Retina (tissue), 1 donor: ENCODE measurements around the gene MBOAT1.

Experiments
- DNase-seq: peaks from one replicate; pipeline ENCODE4 v3.0.0-alpha.2; 2016

The MBOAT1 gene

GRCh38 chr6:20233007-20233730 is 20.9 kb upstream of the MBOAT1 start:
- DNase-seq: no peak

GRCh38 chr6:20232188-20232587 is 19.9 kb upstream of the MBOAT1 start:
- no peak for DNase-seq

GRCh38 chr6:20230401-20231119 is 18.3 kb upstream of the MBOAT1 start:
- DNase-seq: no peak

- DNase-seq: no peak
Measured at GRCh38 chr6:20229881-20230280, 17.6 kb upstream of the MBOAT1 start.

GRCh38 chr6:20227350-20227749 is 15.1 kb upstream of the MBOAT1 start:
- DNase-seq: no peak

GRCh38 chr6:20223141-20223540 is 10.9 kb upstream of the MBOAT1 start:
- no peak for DNase-seq

GRCh38 chr6:20221421-20221820 is 9.2 kb upstream of the MBOAT1 start:
- no peak for DNase-seq

- DNase-seq: no peak
Measured at GRCh38 chr6:20220359-20220758, 8.1 kb upstream of the MBOAT1 start.

- no peak for DNase-seq
Measured at GRCh38 chr6:20217891-20218290, 5.6 kb upstream of the MBOAT1 start.

GRCh38 chr6:20217324-20217855 is 5.1 kb upstream of the MBOAT1 start:
- no peak for DNase-seq

- no peak for DNase-seq
Measured at GRCh38 chr6:20215310-20215709, 3.0 kb upstream of the MBOAT1 start.

GRCh38 chr6:20213271-20213798 is 1.1 kb upstream of the MBOAT1 start:
- no peak for DNase-seq

- no peak for DNase-seq
Measured at GRCh38 chr6:20211941-20212391, 303 bp downstream of the MBOAT1 start.

GRCh38 chr6:20211037-20211940 is 980 bp downstream of the MBOAT1 start:
- peak; percentile 15 for DNase-seq

- no peak for DNase-seq
Measured at GRCh38 chr6:20210158-20210557, 2.1 kb downstream of the MBOAT1 start.

- no peak for DNase-seq
Measured at GRCh38 chr6:20208687-20209378, 3.4 kb downstream of the MBOAT1 start.

GRCh38 chr6:20207088-20207418 is 5.2 kb downstream of the MBOAT1 start:
- DNase-seq: no peak

- no peak for DNase-seq
Measured at GRCh38 chr6:20205722-20206161, 6.5 kb downstream of the MBOAT1 start.

- DNase-seq: no peak
Measured at GRCh38 chr6:20204512-20204894, 7.8 kb downstream of the MBOAT1 start.

GRCh38 chr6:20203561-20204511 is 8.4 kb downstream of the MBOAT1 start:
- no peak for DNase-seq

- no peak for DNase-seq
Measured at GRCh38 chr6:20202699-20203302, 9.5 kb downstream of the MBOAT1 start.
